Measurements from ENCODE around the gene CLEC3B. TPM values are rescaled to one million over a fixed set of nuclear protein-coding genes. Genes with fewer than 3 reads are reported as not detected.

CLEC3B gene
- total RNA-seq, 2 experiments from 2014 or later: 0.34 to 0.36 TPM

- TF ChIP-seq CTCF (IDR thresholded peaks at IDR 0.05): no peak
- H3K9me3 Mint-ChIP-seq: no peaks in the 10 kb centered on the region
- ATAC-seq (ENCODE audit: poor library complexity): no peak
- H3K27ac Mint-ChIP-seq: no peak overlapping the region
- ChIA-PET POLR2A (no interaction called here), CTCF (no interaction called here)
- Histone ChIP-seq H3K27ac (ENCODE audit: low read depth in 1 of 2, low read length in 2 of 2) (no peak overlapping the region), H3K4me3 (ENCODE audit: low read length) (no peak overlapping the region), H3K36me3 (ENCODE audit: insufficient read depth, low read length) (peaks cover 52% of the 10 kb centered on the region), H3K4me1 (ENCODE audit: insufficient read depth, low read length) (peaks cover 57% of the 10 kb centered on the region), H3K9me3 (ENCODE audit: control insufficient read depth in 1 of 2, insufficient read depth in 1 of 2, low read length in 2 of 2) (no peaks in the 10 kb centered on the region), H3K27me3 (ENCODE audit: control insufficient read depth in 1 of 2, insufficient read depth in 2 of 2, low read length in 2 of 2) (peaks cover 0 to 2% of the 10 kb centered on the region in 2 experiments)
- intact Hi-C loops (cut with DNase I, micrococcal nuclease): no loop called here
- no peaks in the 10 kb centered on the region for H3K27me3 Mint-ChIP-seq
- peaks cover 33% of the 10 kb centered on the region for H3K4me1 Mint-ChIP-seq (ENCODE audit: low read depth)
- no peak overlapping the region for H3K4me3 Mint-ChIP-seq
- H3K36me3 Mint-ChIP-seq (ENCODE audit: low read depth): peaks cover 78% of the 10 kb centered on the region
- DNase-seq: no peak
These were observed 16.2 kb upstream of the CLEC3B start for GRCh38 chr3:45009868-45010267.

GRCh38 chr3:45010811-45011333, 15.2 kb upstream of the CLEC3B start:
- Mint-ChIP-seq H3K27me3 (no peaks in the 10 kb centered on the region), H3K27ac (peak overlapping the region; percentile 34), H3K4me1 (ENCODE audit: low read depth) (peaks cover 23% of the 10 kb centered on the region), H3K9me3 (no peaks in the 10 kb centered on the region), H3K36me3 (ENCODE audit: low read depth) (peaks cover 73% of the 10 kb centered on the region), H3K4me3 (no peak overlapping the region)
- peaks cover 0 to 2% of the 10 kb centered on the region in 2 experiments for H3K27me3 ChIP-seq (ENCODE audit: control insufficient read depth in 1 of 2, insufficient read depth in 2 of 2, low read length in 2 of 2)
- TF ChIP-seq CTCF (IDR thresholded peaks at IDR 0.05): no peak
- ChIA-PET POLR2A (no interaction called here), CTCF (no interaction called here)
- H3K4me3 ChIP-seq (ENCODE audit: low read length): no peak overlapping the region
- peaks cover 58% of the 10 kb centered on the region for H3K36me3 ChIP-seq (ENCODE audit: insufficient read depth, low read length)
- no peak for DNase-seq
- intact Hi-C loops (cut with DNase I, micrococcal nuclease): no loop called here
- no peak for ATAC-seq (ENCODE audit: poor library complexity)
- H3K27ac ChIP-seq (ENCODE audit: low read depth in 1 of 2, low read length in 2 of 2): peak overlapping the region in 1 of 2 donors; percentile 18
- peaks cover 47% of the 10 kb centered on the region for H3K4me1 ChIP-seq (ENCODE audit: insufficient read depth, low read length)
- no peaks in the 10 kb centered on the region for H3K9me3 ChIP-seq (ENCODE audit: control insufficient read depth in 1 of 2, insufficient read depth in 1 of 2, low read length in 2 of 2)

- Mint-ChIP-seq H3K27me3 (no peaks in the 10 kb centered on the region), H3K9me3 (no peaks in the 10 kb centered on the region), H3K27ac (peak overlapping the region; percentile 34), H3K36me3 (ENCODE audit: low read depth) (peaks cover 79% of the 10 kb centered on the region), H3K4me1 (ENCODE audit: low read depth) (peaks cover 20% of the 10 kb centered on the region), H3K4me3 (no peak overlapping the region)
- POLR2A ChIA-PET: interaction anchor here (0.6 to 1.4 kb wide), 4 partner anchors 23 to 585 kb away, joined by 3 to 5 read pairs (median 3); partner anchors contain the start of genes EXOSC7 and ZDHHC3
- Histone ChIP-seq H3K27ac (ENCODE audit: low read depth in 1 of 2, low read length in 2 of 2) (peak overlapping the region in 1 of 2 donors; percentile 18), H3K9me3 (ENCODE audit: control insufficient read depth in 1 of 2, insufficient read depth in 1 of 2, low read length in 2 of 2) (no peaks in the 10 kb centered on the region), H3K4me1 (ENCODE audit: insufficient read depth, low read length) (peaks cover 36% of the 10 kb centered on the region), H3K4me3 (ENCODE audit: low read length) (no peak overlapping the region), H3K27me3 (ENCODE audit: control insufficient read depth in 1 of 2, insufficient read depth in 2 of 2, low read length in 2 of 2) (peaks cover 0 to 2% of the 10 kb centered on the region in 2 experiments), H3K36me3 (ENCODE audit: insufficient read depth, low read length) (peaks cover 59% of the 10 kb centered on the region)
- ATAC-seq (ENCODE audit: poor library complexity): no peak
- TF ChIP-seq CTCF (IDR thresholded peaks at IDR 0.05): no peak
- DNase-seq: peak in 1 of 14 experiments; percentile 35
- intact Hi-C loops (cut with DNase I, micrococcal nuclease): no loop called here
- CTCF ChIA-PET: no interaction called here
These were observed 14.2 kb upstream of the CLEC3B start for GRCh38 chr3:45011756-45012508.
